OCI-LY1 (cell line): ENCODE measurements around the gene SMAP2.

Experiments
- H2AFZ ChIP-seq: fragments of 200-600 bp; sonication (generic), shearing (Covaris generic); 2 replicates; pipeline ENCODE4 v1.6.0; 2014; ENCODE audit warnings: antibody characterized with exemption, mild to moderate bottlenecking, low read length
- H3F3A ChIP-seq: fragments of 200-600 bp; sonication (generic), shearing (Covaris generic); 2 replicates; pipeline ENCODE4 v1.6.0; 2014; ENCODE audit warnings: mild to moderate bottlenecking, antibody characterized with exemption, low read length, moderate library complexity; ENCODE audit not compliant: insufficient read depth
- H3K27ac ChIP-seq: fragments of 200-600 bp; sonication (generic); 2 replicates; pipeline ENCODE4 v1.5.1; 2014; ENCODE audit warnings: low read length, mixed run types, mild to moderate bottlenecking, low read depth; ENCODE audit not compliant: poor library complexity, severe bottlenecking
- H3K27me3 ChIP-seq: fragments of 200-600 bp; sonication (generic); 2 replicates; pipeline ENCODE4 v1.6.0; 2014; ENCODE audit warnings: antibody characterized with exemption, mild to moderate bottlenecking, low read length, moderate library complexity; ENCODE audit not compliant: insufficient read depth
- H3K36me3 ChIP-seq: fragments of 200-600 bp; sonication (generic); 2 replicates; pipeline ENCODE4 v1.6.1; 2014; ENCODE audit warnings: mild to moderate bottlenecking, antibody characterized with exemption, low read length, moderate library complexity, mixed read lengths; ENCODE audit not compliant: insufficient read depth
- H3K4me1 ChIP-seq: fragments of 200-600 bp; sonication (generic); 2 replicates; pipeline ENCODE4 v1.5.1; 2014; ENCODE audit warnings: mild to moderate bottlenecking, low read length, moderate library complexity; ENCODE audit not compliant: insufficient read depth, severe bottlenecking
- H3K4me2 ChIP-seq: fragments of 200-600 bp; sonication (generic), shearing (Covaris generic); 2 replicates; pipeline ENCODE4 v1.6.1; 2014; ENCODE audit warnings: low read length
- H3K4me3 ChIP-seq: fragments of 200-600 bp; sonication (generic); 2 replicates; pipeline ENCODE4 v1.5.1; 2014; ENCODE audit warnings: low read length, low read depth, mild to moderate bottlenecking, mixed read lengths; ENCODE audit not compliant: poor library complexity, severe bottlenecking
- H3K79me2 ChIP-seq: fragments of 200-600 bp; shearing (Covaris generic); 2 replicates; pipeline ENCODE4 v1.6.1; 2016; ENCODE audit warnings: mixed run types, low read length, mixed read lengths; ENCODE audit not compliant: insufficient read depth
- H3K9ac ChIP-seq: fragments of 200-600 bp; sonication (generic), shearing (Covaris generic); 2 replicates; pipeline ENCODE4 v1.6.1; 2014; ENCODE audit warnings: mild to moderate bottlenecking, low read length, mixed read lengths
- H3K9me2 ChIP-seq: fragments of 200-600 bp; sonication (generic), shearing (Covaris generic); 2 replicates; pipeline ENCODE4 v1.6.1; 2014; ENCODE audit warnings: low read depth, mild to moderate bottlenecking, low read length, mixed read lengths
- H3K9me3 ChIP-seq: fragments of 200-600 bp; shearing (Covaris generic); 2 replicates; pipeline ENCODE4 v1.6.1; 2014; ENCODE audit warnings: low read length, mixed read lengths
- H4K20me1 ChIP-seq: fragments of 200-600 bp; sonication (generic), shearing (Covaris generic); 2 replicates; pipeline ENCODE4 v1.6.0; 2016; ENCODE audit warnings: mild to moderate bottlenecking, low read length; ENCODE audit not compliant: insufficient read depth
- EZH2 ChIP-seq: fragments of 200-600 bp; sonication (generic), shearing (Covaris generic); IDR thresholded peaks from 2 replicates; pipeline ENCODE4 v1.8.0; 2017; ENCODE audit warnings: borderline replicate concordance, mixed run types, mild to moderate bottlenecking, antibody characterized with exemption, low read length, moderate library complexity, mixed read lengths
- TF ChIP-seq, protein P1 (sequence below): fragments of 200-600 bp; sonication (generic), shearing (Covaris generic); IDR thresholded peaks from 2 replicates; pipeline ENCODE4 v1.5.1; 2017; ENCODE audit warnings: mild to moderate bottlenecking, antibody characterized with exemption, low read length, moderate library complexity, mixed read lengths

Gene SMAP2

DNA sequence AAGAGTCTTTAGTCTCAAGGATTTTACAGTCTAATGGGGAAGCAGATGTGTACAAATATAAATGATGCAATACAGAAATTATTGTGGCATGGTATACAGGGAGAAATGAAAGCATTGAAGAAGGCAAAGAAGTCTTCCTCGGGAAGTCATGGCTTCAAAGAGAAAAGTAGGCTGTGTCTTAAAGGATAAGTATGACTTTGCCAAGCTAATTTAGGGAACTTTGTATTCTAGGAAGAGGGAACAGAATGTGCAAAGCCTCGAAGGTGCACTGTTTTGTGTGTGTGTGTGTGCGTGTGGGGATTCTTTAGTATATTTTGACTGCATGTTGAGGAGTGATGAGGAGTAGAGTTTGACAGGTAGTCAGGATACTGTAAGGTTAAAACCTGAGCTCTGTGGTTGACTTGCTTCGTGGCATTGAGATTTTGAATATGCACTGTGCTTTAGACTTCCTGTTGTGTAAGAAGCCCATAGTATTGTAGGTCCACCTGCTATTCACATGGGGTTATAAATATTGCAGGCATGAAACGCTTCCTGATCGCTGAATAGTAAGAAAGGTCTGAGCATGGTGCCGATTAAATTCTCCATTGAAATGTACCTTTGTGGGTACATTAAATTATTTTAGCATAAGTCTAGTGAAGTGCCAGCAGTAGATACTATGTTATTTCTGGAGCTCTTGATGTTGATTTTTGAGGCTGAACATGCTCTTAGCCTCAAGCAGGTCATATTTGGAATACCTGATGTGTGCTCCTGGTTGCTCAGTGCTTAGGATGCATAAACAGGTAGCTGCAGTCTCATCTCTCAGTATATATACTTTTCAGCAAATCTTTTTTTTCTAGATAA lies 8.0 kb downstream of the SMAP2 start:
- no peak overlapping the region for H2AFZ ChIP-seq
- peak overlapping the region; percentile 26; the same call in 1 of the 2 replicates for H3K9ac ChIP-seq
- H3K4me2 ChIP-seq = peak overlapping the region; percentile 63
- H4K20me1 ChIP-seq = no peaks in the 10 kb centered on the region
- no peaks in the 10 kb centered on the region for H3K9me3 ChIP-seq
- TF ChIP-seq, protein P1, sequence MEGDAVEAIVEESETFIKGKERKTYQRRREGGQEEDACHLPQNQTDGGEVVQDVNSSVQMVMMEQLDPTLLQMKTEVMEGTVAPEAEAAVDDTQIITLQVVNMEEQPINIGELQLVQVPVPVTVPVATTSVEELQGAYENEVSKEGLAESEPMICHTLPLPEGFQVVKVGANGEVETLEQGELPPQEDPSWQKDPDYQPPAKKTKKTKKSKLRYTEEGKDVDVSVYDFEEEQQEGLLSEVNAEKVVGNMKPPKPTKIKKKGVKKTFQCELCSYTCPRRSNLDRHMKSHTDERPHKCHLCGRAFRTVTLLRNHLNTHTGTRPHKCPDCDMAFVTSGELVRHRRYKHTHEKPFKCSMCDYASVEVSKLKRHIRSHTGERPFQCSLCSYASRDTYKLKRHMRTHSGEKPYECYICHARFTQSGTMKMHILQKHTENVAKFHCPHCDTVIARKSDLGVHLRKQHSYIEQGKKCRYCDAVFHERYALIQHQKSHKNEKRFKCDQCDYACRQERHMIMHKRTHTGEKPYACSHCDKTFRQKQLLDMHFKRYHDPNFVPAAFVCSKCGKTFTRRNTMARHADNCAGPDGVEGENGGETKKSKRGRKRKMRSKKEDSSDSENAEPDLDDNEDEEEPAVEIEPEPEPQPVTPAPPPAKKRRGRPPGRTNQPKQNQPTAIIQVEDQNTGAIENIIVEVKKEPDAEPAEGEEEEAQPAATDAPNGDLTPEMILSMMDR = no peak
- H3K27ac ChIP-seq = peak overlapping the region; percentile 94
- H3F3A ChIP-seq = 0 out of 2 replicates have a peak, but pooled peaks cover 7% of the 10 kb centered on the region
- H3K79me2 ChIP-seq = peaks cover 30% of the 10 kb centered on the region; the same call in 1 of the 2 replicates
- no peaks in the 10 kb centered on the region for H3K36me3 ChIP-seq
- H3K4me1 ChIP-seq = peaks cover 93% of the 10 kb centered on the region
- H3K4me3 ChIP-seq = peak overlapping the region; percentile 39
- H3K9me2 ChIP-seq = no peaks in the 10 kb centered on the region
- H3K27me3 ChIP-seq = no peaks in the 10 kb centered on the region

DNA sequence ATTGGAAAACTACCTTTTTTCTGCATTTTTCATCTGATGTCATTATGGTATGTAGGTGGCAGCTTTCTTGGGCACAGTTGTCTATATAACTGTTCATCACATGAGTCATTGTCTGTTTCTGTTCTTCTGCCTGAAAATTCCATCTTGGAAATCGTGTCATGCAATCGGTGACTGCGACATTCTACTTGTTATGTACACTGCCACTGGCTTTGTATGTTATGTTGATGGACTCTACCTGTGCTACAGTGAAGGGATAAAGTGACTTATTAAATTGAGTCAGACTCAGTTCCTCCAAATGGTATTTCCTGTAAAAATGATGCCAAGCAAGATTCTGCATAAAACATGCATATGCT lies 8.6 kb downstream of the SMAP2 start:
- H3K9ac ChIP-seq = peak overlapping the region; percentile 26; the same call in 1 of the 2 replicates
- peaks cover 24% of the 10 kb centered on the region; the same call in 1 of the 2 replicates for H3K79me2 ChIP-seq
- H3F3A ChIP-seq = 0 out of 2 replicates have a peak, but pooled peaks cover 7% of the 10 kb centered on the region
- no peaks in the 10 kb centered on the region for H3K36me3 ChIP-seq
- no peak overlapping the region for H2AFZ ChIP-seq
- TF ChIP-seq EZH2 = no peak
- TF ChIP-seq, protein P1 = no peak
- H3K4me2 ChIP-seq = peak overlapping the region; percentile 63
- H3K27me3 ChIP-seq = no peaks in the 10 kb centered on the region
- H3K9me3 ChIP-seq = no peaks in the 10 kb centered on the region
- H3K27ac ChIP-seq = peak overlapping the region; percentile 94
- no peaks in the 10 kb centered on the region for H3K9me2 ChIP-seq
- peak overlapping the region; percentile 39 for H3K4me3 ChIP-seq
- no peaks in the 10 kb centered on the region for H4K20me1 ChIP-seq
- H3K4me1 ChIP-seq = peaks cover 95% of the 10 kb centered on the region

DNA sequence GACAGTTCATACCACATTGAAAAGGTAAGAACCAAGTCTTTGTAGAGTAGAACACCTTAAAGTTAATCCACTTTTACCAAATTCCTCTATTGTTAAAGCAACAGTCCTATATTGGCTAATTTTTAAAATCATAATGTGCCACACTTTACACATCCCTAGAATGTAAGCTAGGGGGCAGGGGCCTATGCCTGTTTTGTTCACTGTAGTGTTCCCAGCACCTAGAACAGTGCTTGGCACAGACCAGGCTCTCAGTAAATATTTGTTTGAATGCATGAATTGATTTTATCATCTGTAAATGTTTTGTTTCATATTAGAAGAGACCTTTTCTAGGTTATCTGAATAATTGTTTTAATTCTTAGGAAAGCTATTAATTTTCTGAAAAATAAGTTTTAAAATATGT lies 9.1 kb downstream of the SMAP2 start:
- no peaks in the 10 kb centered on the region for H3K27me3 ChIP-seq
- peak overlapping the region; percentile 63 for H3K4me2 ChIP-seq
- no peaks in the 10 kb centered on the region for H3K9me2 ChIP-seq
- H3F3A ChIP-seq = 0 out of 2 replicates have a peak, but pooled peaks cover 7% of the 10 kb centered on the region
- H3K9me3 ChIP-seq = no peaks in the 10 kb centered on the region
- H3K4me1 ChIP-seq = peaks cover 95% of the 10 kb centered on the region
- no peak overlapping the region; the same call in 1 of the 2 replicates for H3K9ac ChIP-seq
- H3K4me3 ChIP-seq = peak overlapping the region; percentile 39
- no peaks in the 10 kb centered on the region for H4K20me1 ChIP-seq
- H3K36me3 ChIP-seq = no peaks in the 10 kb centered on the region
- TF ChIP-seq EZH2 = no peak
- TF ChIP-seq, protein P1 = no peak
- H3K79me2 ChIP-seq = peaks cover 20% of the 10 kb centered on the region; the same call in 1 of the 2 replicates
- H2AFZ ChIP-seq = no peak overlapping the region
- peak overlapping the region; percentile 94 for H3K27ac ChIP-seq
